COLO829 (cell line): ENCODE results near the gene URB1.
"Not testable (repeated sequence)": the region's sequence is repeated elsewhere in the genome, so short reads cannot be mapped to it uniquely, and the experiment has no call there.

Source experiments
- DNase-seq: peaks from one replicate; pipeline ENCODE4 v3.0.0; 2012; ENCODE audit warnings: low spot score

The URB1 gene, protein sequence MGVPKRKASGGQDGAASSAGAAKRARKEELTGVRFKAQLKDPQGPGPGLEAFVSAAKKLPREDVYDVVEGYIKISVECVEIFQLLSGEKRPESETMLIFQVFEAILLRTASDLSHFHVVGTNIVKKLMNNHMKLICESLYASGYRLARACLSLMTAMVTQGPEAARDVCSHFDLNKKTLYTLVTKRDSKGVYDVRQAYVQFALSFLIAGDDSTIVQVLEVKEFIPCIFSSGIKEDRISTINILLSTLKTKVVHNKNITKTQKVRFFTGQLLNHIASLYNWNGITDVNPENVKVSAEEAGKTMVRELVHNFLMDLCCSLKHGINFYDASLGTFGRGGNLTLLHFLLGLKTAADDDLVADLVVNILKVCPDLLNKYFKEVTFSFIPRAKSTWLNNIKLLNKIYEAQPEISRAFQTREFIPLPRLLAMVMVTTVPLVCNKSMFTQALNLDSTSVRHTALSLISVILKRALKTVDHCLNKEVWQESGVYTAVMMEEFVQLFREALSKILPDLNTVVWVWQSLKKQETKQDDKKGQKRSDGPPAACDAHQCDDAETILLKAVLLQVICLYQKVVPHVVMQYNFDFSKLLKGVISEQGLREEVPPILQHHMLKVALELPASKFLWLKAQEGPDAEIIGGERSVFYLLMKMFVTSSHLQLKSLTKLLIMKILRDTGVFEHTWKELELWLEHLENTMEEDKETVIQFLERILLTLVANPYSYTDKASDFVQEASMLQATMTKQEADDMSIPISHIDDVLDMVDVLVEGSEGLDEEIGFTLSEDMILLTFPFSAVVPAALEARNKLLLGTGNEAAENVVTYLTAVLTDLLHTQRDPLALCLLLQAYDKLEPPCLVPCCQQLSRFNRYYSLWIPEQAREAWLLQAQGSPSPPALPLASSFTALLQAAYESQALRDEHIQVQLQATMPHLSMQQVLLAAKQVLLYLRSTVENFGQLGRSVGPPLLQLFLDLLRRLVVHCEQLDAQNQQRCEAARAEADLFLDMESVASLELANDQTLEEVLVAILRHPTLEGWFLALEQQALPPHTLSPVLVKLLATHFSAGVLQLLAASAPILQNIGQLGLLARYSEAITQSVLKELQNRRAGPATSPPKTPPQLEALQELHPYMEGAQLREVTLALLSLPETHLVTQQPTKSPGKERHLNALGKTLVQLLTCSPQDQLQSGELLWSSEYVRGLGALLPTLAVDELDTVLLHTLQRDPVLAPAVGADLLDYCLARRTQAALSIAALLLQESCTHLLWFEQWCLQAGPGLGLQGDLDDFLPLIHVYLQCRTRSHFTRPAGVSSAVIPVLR (N-terminal part only)

DNA sequence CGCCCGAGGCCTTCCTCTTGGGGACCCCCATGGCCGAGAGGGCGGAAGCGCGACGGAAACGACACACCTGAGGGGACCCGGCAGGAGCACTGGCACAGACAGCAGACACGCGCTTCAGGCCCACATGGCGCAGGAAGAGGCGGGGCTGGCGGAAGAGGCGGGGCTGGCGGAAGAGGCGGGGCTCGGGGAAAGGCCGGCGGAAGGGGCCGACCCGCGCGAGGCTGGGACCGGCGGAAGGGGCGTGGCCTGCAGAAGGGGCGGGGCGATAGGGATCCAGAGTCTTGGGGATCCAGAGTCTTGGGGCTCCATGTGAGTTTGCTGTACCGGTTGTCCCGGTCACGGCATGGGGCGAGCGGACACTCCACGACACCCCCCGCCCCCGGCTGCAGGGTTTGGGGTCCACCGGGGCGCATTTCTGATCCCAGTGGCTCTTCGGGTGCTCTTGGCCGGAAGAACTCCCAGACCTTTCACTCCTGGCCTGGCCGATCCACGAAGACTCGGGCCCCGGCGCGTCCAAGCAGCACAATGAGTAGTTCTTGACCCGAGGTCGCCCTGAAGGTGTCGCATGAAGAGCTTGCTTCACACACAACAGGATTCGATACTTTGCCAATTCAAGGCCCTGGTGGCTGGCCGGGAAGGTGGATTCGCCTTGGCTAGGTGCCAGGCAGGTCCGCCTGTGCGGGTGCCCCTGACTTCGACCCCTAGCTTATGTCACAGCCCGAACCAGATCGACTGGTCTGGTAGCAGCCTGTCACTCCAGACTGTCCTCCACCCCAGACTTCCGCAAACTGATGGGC, at the start of gene URB1:
URB1 (minus strand) TSS at position 133 of the 797 bp plus-strand sequence; CDS start at position 31, 102 bp downstream.
- DNase-seq, result peak; percentile 82

DNA sequence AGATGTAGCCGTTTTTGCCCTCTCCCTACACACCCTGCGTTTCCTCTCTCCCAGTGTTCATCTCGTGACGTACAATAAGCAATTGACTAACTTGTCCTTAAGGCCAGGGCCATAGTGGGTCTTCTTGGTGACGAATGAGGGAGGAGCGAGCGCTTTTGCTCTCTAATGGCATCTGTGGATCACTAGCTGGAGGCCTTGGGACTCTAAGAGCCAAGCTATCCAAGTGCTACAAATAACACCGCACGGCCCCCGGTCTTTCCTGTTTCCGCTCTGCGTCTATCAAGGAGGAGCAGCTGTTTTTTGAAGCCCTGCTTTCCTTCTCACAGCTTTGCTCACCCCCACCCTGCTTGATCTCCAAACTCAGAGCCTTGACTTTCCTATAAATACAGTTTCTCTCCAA, 44.9 kb upstream of the URB1 start:
- DNase-seq, result no peak

DNA sequence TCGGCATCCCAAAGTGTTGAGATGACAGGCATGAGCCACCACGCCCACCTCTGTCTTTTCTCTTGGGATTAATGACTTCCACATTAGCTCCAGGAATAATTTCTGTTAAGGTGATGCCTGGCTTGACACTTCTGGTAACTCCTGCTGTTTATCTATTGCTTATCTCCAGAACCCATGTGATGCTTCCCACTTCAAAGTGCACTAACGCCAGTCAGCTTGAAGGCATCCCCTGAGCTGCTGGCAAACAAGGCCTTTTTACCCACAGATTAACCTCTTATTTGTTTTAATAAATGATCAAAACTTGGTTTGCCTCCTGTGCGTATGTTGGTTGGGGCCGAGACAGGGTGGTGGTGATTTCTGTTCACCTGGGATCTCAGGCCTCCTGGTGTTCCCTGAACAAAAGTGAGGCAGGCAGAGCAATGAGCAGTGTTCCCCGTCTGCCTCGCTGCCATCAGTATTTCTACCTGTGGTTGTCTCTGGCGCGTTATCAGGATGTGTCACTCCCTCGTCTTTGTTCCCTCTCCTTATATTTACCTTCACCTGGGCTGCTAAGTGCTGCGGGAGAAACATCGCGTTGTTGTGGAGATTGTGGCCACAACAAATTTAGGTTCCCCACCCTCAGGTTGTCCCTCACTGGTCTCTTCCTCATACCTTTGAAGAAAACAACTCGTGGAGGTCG, 40.3 kb upstream of the URB1 start:
- not testable (repeated sequence) for DNase-seq

DNA sequence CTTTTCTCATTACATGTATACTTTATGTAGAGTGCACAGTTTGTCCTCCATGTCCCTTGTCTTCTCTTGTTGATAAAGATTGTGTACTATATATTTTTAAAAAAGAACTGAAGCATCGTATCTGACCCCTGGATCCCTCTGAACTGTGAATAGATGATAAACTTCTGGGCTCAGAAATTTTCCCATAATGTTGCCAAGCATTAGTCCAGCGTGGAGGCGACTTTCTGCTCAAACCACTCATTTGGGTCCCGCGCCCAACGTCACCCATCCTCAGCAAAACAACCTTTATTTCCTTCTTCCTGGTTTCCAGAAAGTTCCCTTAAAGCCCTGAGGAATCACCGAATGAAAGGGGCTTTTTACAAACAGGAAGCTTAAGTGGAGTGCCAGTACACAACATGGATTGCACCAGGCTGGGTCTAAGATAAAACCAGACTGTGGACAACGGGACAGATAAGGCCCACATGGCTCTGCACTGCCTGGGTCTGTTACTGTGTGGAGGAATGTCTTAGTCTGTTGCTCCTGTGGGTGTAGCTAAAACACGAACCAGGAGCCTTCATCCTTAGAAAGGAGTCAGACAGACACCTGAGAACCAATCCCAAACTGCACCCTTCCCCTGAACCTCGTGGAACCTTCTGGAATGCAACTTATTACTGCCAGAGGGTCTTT, 35.3 kb upstream of the URB1 start:
- DNase-seq, result no peak

DNA sequence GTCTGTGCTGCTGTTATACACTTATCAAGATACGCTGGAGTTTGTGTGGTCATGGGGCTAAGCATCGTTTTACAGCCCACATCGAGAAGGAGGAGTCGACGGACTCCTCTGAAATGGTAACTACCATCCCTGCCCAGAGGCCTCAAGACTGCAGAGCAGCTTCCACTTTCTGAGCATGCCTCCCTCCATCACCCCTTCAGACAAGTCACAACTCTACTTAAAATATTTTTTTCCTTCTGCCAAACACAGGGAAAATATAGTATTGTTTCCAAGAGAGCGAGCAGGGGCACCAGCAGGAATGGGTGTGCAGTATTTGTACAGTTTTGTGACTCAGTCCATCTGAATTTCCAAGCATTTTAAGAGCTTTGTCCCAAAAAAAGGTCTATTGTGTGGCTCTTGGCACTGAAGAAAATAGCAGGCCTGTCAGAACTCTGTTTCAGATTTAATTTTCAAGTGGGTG, 33.8 kb upstream of the URB1 start:
- peak; percentile 77 for DNase-seq

DNA sequence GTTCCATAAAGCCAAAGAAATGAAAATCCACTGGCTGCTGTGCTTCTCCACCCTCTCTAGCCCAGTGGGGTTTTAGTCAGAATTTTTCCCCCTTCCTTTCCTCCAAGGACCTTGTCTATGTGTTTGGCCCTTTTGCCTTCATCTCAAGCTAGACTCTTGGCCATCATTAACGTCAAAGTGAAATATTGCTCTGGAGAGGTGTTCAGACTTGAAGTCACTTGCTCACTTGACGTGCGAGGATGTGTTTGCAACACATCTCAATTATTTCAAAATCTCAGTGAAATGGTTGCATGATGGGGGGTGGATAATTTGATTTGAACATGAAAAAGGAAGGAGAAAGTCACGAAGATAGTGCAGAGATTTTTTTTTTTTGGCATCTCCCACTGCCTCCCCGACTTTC, 33.3 kb upstream of the URB1 start:
- DNase-seq, result no peak

DNA sequence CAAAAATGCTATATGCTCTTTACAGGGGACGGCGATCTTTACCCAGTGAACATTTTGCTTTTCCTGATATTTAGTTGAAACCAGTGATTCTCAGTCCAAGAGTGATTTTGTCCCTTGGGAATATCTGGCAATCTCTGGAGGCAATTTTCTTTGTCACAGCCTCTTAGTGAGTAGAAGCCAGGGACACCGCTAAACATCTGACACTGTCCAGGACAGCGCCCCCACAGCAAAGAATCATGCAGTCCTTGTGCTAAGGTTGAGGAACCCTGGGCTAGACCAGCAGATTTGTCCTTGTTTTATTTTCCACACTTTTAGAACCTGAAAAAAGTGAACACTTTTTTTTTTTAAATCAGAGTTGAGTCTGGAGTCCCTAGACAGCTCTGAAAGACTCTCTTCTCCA, 32.8 kb upstream of the URB1 start:
- DNase-seq, result no peak

DNA sequence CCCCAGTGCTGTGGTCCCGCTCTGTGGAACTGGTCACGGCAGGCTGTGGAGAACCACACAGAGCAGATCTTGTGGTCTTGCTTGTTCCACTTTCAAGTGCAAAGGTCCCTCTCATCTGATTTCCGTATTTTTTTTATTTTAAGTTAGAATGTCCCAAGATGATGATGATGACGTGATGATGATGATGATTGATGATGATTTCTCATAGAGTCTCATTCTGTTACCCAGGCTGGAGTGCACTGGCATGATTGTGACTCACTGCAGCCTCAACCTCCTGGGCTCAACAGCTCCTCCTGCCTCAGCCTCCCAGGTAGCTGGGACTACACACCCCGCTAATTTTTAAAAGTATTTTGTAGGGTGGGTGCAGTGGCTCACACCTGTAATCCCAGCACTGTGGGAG, 31.9 kb upstream of the URB1 start:
- DNase-seq, result peak; percentile 23

DNA sequence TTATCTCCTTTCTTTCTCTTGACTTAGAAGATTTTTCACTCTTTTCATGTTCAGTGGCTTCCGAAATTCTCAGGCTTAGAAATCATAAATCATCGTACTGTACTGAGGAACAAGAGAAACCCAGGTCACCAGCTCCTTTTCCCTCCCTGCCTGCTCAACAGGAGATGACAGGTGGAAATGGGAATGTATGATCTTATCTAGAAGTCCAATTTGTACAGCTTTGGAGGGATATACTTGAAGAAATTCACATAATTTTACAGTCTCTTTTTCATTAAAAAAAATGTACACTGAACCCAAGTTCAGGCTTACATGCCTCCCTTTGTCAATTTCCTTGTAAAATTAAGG, 31.4 kb upstream of the URB1 start:
- no peak for DNase-seq

DNA sequence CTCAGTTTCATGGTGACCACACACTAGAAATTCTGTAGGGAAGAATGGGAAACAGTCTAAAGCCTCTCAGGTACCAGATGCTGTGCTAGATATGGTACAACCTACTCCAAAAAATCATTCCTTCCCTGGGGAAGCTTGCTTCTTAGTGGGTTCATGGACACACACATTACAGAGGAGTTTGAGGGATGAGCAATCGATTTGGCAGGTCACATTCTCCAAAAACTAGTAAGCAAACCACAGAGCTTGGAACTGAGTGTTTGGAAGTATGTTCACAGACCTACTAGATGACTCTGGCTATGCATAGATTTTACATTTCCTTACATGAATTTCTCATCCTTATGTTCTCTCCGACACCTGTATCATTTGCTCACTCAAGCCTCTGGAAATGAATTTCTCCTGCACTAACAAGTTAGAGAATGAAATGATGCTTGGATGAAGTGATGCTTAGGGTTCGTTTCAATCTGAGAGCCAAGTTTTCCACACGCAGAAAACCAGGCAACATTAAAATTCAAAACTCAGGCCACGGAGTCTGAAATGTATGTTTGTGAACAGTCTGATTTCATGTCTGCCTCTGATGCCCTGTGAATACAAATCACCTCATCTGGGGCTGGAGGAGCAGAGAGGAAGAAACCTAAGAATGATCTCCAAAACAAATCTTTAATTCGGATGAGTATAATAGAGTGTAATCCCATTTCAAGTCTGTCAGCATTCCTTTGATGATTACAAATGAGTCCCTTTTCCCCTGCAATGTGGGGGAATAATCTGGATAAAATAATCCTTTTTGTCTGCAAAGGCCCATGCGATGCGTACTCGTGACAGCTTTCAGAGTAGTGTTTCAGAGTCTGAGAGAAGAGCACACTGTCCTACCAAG, 30.7 kb upstream of the URB1 start:
- DNase-seq, result no peak

DNA sequence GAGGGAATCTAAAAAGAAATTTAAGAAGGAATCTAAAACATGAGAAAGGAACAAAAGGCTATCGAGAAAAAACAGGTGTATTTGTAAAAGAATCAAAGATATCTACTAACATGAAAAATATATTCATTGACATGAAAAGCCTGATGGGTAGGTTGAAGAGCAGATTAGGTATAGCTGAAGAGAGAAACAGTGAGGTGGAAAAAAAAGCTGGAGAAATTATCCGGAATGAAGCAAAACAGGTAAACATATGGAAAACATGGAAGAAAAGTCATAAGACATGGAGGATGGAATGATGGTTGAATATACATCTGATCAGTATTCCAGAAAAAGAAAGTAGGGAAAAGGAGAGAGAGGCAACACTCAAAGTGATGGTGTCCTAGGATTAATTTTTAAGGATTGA, 29.3 kb upstream of the URB1 start:
- no peak for DNase-seq

DNA sequence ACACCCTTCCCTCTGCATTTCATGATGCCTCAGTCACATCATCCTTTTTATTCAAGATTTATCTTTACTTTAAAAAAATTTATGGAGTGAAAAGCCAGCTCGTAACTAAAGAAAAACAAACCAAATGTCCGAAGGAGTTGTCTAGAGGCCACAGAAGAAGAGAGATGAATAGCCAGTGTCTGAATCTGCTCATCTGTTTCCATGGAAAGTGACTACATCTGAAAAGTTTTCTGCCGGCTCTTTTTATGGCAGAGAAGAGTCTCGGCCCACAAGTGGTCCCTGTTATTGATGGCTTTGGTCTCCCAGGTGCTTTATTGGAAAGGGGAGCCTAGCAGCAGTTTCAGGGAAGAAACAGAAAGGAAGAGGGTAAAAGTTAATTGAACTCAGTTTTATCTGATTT, 25.3 kb upstream of the URB1 start:
- DNase-seq, result no peak

DNA sequence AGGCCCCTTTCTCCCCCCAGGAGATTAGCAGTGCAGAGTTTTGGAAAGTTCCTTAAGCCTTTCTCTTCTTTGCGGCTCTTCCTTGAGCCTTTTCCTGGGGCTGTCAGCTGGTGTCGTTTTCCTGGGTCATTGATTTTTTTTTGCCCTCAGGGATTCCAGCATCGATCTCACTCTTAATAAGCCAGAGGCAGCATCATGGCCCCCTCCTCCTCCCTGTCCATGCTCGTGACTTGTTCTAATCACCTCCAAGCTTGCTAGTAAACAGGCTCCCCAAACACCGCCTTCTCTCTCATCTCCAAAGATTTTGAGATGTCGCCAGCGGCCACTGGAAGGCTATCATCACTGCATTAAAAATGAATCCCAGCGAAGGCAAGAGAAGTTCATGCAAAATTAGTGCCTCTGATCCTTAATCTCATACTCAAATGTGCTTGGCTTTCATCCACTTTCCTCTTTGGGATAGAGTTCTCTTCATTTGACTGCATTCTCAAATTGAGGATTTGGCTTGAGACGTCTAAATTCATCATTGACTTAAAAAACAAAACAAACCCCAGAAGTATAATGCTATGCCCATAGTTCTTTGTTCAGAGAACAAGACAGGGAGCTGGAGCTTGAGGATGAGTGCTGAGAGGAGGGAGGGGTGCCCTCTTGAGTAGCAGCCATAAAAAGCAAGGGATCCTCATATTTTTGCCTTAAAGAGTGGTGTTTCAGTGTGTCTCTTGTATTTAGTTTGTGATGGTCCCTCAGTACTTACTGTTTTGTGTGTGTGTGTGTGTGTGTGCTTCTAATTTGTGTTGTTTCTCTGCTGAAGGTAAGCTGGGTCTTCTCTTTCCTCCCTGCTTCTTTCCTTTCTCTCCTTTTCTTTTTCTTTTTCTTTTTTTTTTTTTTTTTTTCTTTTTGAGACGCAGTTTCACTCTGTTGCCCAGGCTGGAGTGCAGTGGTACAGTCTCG, 22.9 kb upstream of the URB1 start:
- no peak for DNase-seq

DNA sequence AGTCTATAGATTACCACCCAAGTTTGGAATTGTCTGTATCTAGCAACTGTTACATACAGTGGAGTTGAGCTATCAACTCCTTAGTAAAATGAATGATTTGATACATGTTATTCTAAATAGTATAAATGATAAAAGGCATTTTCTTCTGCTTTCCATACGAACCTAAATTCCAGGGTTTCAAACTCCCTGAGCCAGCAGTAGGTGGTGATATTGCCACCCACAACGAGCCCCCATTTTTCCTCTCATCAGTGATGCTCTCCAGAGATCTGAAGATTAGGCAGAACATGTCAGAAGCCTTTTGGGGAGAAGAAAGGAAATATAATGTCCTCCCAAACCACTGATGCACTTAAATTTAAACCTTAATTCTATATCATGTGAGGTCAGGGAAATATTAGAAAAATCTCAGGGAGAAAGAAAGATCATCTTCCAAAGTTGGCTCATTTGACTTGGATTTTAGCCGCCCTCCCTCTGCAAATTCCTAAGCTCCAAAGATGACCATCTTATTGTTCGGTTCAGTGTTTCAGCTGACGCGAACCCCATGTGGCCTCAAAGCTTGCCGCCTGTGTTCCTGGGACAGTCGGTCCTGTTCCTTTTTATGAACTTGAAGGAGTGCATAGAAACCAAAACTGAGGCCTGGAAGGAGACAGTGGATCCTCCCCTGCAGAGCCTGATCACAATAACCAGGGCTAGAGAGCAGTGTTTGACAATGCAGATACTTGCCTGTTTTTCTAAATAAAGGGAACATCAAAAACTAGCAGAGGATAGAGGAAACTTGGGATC, 22.0 kb upstream of the URB1 start:
- DNase-seq, result no peak

DNA sequence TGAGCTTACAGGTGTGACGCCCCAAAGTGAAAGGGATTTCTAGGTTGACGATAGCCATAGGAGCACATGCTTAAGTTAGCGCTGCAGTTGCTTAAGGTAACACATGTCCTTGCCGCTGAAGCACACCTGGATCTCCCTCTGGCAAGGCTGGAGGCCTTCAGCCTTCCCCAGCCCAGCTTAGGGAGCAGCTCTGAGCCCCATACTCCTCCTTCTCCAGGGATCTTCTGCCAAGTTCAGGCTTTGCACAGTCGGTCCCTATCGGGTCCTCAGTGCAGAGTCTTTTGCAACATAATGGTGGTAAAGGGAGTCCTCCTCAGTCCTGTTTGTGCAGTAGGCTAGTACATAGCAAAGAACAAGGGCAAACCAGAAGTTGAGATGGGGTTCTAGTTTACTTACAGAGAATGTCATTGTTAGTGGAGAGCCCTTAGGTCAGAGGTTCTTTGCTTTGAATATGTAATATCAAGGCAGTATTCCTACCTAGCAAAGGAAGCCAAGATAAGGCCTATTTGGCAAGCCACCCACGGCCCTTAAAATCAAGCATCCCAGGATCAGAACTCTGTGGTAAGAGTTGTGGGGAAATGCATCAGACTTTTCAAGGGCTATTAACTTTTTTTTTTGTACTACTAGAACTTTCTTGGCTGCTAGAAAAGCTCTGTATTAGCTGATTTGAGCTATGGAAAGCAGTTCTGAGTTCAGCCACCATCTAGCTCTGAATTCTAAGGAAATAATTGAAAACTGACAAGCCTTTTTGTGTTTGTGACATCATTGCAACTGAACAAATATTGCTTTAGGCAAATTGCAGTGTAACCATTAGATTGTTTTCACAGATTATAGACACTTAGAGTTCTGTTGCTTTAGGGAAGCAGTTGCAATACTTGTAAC, 21.1 kb upstream of the URB1 start:
- DNase-seq, result no peak

DNA sequence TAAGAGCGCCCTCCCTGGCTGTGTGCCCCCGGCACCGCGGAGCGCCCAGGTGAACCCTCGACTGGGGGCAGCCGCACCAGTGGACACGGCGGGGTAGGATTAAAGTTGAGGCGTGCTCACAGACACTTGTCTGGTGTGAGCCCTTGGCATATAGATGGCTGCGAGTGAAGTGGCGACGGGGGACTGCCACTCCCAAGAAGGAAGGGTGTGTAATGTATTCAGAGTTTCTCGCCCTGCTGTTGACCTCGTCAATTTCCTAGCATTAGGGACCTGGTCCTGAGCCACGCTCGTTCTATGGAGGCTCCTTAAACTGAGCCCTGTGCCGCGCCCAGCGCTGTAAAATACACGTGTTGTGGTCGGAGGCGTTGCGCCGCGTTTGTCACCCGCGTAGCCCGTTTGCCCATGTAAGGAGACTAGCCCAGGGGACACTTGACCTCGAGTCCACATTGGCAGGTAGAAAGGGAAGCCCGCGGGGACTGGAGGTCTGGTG, 20.2 kb upstream of the URB1 start:
- DNase-seq, result no peak
